HG03066 (cell line): Measurements from ENCODE around the gene SOX12.

Experiments used
- ATAC-seq: cut with Tn5 transposase; IDR thresholded peaks from one replicate; pipeline ENCODE4 v1.9.1; 2021; ENCODE audit warnings: low read depth; ENCODE audit not compliant: unreplicated experiment

The SOX12 gene

DNA sequence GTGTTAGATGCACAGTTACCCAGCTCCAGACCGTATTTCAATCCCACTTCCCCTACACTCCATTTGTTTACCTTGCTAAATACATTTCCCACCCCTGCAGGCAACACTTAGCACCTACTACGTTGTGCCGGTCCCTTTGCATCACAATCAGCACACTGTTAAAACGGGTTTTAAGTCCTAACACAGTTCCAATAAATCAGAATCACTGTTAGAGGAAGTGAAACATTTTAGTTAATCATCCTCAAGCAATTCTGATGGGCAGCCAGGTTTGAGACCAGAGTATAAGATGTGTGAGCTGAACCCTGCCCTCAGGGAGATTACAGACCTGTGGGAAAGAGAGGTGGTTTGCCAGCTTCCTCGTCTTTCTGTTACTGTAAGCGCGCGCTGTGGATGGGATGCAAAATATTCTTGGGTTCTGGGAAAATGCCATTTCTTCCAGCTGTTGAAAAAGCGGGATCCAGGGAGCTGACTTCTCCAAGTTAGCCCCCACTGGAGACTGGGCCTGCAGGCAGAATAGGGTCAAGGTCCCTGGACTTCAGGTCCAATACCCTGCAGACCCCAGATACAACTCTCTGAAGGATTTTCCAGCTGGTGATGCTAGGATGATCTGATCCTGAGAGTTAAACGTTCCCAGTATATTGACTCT lies 24.9 kb upstream of the SOX12 start:
- ATAC-seq = no peak

- ATAC-seq = no peak
These were observed 23.2 kb upstream of the SOX12 start for GRCh38 chr20:301886-302848.

DNA sequence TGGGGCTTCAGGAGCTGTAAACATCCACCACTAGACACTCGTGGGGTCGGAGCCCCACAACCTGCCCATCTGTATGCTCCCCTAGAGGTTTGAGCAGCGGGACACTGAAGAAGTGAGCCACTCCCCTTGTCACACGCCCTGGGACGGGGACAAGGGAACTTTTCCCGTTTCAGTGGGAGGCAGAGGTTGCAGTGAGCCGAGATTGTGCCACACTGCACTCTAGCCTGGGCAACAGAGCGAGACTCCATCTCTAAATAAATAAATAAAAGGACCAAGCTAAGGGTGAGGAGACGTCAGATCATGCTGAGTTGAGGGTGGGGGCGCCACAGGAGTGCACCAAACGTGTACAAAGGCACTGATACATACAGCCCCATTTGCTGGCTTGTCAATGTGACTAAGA lies 19.6 kb upstream of the SOX12 start:
- ATAC-seq = no peak

GRCh38 chr20:308427-309038 lies 16.8 kb upstream of the SOX12 start:
- no peak for ATAC-seq

- no peak for ATAC-seq
These were observed 16.0 kb upstream of the SOX12 start for GRCh38 chr20:309306-309840.

GRCh38 chr20:309841-310644 lies 15.3 kb upstream of the SOX12 start:
- ATAC-seq = peak; percentile 99

DNA sequence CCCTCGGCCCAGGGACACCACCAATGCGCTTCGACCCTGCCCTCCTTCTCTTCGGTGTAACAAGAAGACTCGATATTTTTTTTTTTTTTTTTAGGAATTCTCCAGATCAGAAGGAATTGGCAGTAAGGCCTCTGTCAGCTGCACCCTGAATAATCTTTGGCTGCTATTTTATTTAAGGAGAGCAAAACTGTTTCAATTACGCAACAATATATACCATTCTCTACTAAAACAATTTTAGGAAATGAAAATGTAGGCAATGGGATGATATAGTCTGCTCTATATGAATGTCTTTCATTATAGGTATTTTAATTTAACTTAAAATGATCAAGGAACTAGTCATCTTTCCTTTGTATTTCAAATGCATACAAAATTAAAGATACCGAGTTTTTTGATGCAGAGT lies 14.7 kb upstream of the SOX12 start:
- no peak for ATAC-seq

DNA sequence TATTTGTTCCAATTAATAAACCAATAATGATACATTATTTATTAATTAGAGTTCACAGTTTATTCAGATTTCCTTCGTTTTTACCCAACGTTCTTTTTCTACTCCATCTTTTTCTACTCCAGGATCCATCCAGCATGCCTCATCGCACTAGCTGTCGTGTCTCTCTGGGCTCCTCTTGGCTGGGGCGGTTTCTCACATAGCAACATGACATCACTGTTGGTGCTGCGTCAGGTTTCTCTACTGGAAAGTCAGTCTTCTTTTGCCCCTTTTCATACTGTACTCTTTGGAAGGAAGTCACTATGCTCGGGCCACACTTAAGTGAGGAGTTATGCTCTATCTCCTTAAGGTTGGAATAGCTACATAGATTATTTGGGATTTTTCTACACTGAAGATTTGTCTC lies 13.7 kb upstream of the SOX12 start:
- ATAC-seq = no peak

DNA sequence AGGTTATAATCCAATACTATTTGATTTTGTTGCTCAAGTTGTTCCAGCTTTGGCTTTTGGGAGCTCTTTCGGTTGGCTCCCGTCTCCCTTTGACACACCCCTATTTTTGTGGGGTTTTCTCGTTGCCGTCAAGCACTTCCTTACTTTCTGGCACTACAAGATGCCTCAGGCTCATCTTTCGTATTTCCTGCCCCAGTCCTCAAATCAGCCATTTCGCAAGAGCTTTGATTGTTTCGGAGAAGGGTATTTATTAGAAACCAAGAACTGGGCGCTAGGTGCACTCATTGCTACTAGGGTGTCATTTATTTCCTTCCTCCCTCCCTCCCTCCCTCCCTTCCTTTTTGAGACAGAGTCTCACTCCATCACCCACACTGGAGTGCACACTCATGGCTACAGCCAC lies 13.3 kb upstream of the SOX12 start:
- no peak for ATAC-seq

- no peak for ATAC-seq
These were observed 12.5 kb upstream of the SOX12 start for GRCh38 chr20:312866-313265.

GRCh38 chr20:313402-313801 lies 11.9 kb upstream of the SOX12 start:
- ATAC-seq = no peak

- ATAC-seq = no peak
These were observed 11.4 kb upstream of the SOX12 start for GRCh38 chr20:313948-314347.

GRCh38 chr20:316316-317068 lies 8.9 kb upstream of the SOX12 start:
- ATAC-seq = no peak

DNA sequence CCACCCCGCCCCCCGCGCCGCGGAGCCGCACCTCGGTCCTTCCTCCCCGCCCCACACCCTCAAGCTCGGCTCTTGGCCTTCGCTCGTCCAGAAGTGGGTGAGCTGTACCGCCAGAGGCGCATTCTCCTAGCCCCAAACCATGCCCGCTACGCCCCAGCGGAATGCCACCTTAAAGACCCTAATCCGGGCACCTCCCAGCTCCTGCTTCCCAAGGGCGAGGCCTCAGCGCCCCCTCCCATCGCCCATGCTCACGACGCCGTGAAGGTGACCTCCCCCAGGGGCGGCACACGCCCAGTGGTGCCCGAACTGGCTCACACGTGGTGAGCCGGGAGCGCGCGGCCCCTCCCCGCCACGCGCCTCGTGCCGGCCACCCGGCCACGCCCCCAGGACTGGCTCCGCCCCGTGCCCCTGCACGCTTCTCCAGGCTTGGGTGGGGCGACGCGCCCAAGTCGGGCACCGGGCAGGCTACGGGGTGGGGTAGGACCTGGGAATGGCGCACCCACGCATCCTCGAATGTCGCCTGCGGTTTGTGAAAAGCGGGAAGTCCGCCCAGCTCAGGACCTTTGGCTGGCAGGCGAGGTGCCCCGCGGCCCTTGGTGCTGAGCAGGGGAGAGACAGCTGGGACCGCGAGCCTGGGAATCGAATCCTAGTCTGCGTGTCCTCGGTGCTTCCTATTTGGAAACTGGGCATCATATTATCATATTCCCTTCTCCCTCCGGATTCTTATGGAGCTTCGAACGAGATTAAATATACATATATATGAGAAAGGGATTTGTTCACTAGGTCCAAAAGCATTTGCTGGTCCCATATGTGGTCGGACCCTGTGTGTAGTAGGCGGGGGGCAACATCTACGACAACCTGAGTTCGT lies 941 bp upstream of the SOX12 start:
- ATAC-seq = peak; percentile 37

DNA sequence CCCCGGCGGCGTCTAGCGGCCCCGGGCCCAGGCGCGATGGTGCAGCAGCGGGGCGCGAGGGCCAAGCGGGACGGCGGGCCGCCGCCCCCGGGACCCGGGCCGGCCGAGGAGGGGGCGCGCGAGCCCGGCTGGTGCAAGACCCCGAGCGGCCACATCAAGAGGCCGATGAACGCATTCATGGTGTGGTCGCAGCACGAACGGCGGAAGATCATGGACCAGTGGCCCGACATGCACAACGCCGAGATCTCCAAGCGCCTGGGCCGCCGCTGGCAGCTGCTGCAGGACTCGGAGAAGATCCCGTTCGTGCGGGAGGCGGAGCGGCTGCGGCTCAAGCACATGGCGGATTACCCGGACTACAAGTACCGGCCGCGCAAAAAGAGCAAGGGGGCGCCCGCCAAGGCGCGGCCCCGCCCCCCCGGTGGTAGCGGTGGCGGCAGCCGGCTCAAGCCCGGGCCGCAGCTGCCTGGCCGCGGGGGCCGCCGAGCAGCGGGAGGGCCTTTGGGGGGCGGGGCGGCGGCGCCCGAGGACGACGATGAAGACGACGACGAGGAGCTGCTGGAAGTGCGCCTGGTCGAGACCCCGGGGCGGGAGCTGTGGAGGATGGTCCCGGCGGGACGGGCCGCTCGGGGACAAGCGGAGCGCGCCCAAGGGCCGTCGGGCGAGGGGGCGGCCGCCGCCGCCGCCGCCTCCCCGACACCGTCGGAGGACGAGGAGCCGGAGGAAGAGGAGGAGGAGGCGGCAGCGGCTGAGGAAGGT lies 715 bp downstream of the SOX12 start:
- ATAC-seq = no peak

DNA sequence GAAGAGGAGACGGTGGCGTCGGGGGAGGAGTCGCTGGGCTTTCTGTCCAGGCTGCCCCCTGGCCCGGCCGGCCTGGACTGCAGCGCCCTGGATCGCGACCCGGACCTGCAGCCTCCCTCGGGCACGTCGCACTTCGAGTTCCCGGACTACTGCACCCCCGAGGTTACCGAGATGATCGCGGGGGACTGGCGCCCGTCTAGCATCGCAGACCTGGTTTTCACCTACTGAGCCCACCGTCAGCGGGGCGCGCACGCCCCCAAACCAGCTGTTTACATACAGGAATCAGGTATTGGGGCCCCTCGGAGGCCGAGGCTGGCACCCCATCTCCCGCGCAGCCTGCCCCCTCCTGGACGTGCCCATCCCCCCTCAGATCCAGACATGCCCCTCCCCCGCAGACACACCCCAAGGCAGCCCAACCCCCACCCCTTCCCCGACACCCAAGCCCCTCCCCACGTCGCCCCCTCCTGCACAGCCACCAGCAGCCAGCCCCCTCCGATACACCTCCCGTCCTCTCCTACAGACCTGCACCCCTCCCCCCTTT lies 1.4 kb downstream of the SOX12 start:
- ATAC-seq = no peak

GRCh38 chr20:327186-328026 lies 2.1 kb downstream of the SOX12 start:
- ATAC-seq = no peak
